CMK (cell line): ENCODE results near the gene PXMP2.
"Not testable (repeated sequence)": the region's sequence is repeated elsewhere in the genome, so short reads cannot be mapped to it uniquely, and the experiment has no call there.

Experiments
- DNase-seq: peaks from one replicate; pipeline ENCODE4 v3.0.0-alpha.2; 2010; ENCODE audit warnings: low read depth

PXMP2 gene

DNA sequence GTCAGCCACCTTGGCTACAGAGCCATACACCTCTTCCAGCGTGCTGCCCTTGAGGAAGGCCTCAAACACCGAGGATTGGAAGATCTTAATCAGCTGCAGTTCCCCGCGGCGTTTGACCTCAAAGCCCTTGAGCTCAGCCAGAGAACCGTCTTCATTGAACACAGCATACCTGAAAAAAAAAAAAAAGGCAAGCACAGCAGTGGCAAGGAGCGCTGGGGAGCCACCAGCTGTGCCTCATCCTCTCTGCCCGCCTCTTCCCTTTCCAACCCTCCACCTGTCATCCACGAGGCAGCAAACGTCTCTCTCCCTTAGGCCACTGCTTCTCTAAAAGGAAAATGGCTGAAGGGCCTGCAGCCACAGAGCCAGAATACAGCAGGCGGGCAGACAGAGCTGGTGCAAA lies 26.4 kb upstream of the PXMP2 start:
- DNase-seq: no peak

DNA sequence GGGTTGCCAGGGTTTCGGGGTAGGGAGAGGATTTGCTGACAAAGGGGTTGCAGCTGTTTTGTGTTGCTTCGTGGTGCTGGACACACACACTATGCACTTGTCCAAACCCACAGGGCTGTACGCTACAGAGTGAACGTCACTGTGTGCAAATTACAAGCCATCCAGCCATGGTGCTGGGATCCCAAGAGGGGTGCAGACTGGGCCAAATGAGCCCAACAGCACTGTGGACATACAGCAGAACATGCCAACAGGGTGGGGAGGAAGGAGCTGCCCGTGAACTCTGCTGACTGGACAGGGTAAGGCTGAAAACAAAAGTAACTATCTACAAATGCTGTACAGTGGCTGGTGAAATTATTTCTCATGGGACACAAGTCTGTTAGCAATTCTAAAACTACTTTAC lies 25.4 kb upstream of the PXMP2 start:
- no peak for DNase-seq

DNA sequence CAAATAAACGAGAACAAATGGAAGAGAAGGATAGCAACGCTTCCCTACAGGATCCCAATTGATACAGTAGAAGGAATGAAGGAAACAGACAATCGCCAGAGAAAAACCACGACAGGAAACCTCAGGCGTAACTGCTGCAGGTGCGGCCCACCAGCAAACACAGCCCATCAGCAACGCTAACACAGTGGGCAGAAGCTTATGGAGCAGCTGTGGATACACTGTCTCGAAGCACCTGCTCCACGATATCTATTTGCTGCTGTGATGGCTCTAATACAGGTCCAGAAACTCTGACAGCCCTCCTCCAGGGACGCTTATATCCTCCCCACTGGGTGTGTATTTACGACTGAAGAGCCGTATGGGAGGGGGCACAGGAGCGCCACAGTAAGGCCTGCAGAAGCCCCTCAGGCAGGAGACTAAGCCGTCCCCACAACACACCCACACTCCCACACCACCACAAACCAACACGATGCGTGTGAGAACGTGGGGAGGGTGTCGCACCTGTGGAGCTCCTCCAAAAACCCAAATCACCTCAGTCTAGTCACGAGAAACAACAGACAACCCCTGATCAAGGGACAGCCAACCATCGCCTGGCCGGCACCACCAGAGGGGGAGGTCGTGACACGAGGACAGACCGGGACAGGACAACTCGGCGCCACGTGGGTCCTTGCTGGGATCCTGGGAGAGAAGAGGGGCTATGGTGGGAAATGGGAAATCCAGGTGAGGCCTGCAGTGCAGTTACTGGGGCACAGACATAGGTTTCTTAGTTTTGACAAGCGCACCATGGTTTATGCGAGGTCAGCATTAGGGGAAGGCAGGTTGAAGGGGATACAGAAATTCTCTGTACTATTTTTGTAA lies 24.3 kb upstream of the PXMP2 start:
- DNase-seq: no peak

DNA sequence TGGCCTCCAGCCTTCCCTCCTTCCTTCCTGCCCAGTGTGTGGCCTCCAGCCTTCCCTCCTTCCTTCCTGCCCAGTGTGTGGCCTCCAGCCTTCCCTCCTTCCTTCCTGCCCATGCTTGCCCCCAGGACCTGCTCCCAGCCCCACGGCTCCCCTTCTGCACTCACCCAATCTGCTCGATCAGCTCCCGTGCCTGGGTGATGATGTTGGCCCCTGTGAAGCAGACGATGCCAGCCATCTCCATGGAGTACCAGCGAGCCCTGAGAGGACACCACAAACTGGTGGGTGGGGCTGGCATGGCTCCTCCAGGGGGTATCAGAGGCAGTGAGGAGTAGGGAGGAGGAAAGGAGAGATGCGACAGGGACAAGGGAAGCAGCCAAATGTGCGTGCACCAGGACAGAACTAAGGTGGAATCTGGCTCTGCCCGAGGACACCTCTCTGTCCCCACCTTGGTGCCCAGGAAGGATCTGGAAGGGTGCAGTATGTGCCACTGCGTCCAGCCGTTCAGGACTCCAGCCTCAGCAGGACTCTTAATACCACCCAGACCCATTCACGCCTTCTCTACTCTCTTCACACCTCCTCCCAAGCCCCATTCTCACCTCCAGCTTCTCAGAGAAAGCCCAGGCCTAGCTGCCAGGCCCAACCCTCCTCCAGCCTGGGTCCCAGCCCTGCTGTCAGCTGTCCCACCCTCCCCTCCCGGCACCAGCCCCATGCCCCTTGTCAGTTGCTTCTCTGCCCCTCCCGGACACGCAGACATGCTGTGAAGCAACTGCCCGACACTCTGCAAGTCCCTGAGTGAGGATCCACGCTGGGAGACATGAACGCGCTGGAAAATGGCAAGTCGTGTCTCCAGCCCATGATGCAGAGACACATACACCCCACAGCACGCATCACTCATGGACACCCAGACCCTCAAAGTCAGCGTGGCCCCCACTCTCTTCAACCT lies 22.9 kb upstream of the PXMP2 start:
- peak; percentile 45 for DNase-seq

DNA sequence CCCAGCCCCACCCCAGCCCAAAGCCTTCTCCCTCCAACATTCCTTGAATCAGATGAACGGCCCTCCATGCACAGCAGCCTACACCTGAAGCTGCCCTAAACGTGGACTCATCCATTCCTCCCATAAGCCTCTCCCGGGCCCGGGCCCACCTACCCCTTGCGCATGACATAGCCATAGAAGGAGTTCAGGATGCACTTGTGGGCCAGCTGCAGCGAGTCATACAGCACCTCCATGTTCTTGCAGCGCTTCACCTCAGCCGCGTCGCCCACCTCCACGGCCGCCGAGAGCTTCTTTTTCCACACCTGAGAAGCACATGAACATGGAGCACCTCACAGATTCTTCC lies 22.3 kb upstream of the PXMP2 start:
- no peak for DNase-seq

DNA sequence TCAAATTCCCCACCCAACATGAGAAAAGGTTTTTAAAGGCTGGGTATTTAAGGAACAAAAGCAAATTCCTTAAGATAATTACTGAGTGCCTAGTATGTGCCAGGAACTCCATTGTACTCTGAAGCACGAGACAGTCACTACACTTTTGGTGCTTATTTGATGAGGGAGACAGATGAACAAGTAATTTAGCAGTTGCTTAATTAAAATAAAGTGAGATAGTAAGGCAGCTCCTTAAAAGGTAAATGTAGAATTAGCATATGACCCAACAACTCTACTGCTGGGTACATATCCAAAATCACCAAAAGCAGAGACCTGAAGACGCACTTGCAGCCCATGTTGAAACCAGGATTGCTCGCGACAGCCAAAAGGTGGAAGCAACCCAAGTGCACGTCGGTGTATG lies 21.6 kb upstream of the PXMP2 start:
- DNase-seq: no peak

DNA sequence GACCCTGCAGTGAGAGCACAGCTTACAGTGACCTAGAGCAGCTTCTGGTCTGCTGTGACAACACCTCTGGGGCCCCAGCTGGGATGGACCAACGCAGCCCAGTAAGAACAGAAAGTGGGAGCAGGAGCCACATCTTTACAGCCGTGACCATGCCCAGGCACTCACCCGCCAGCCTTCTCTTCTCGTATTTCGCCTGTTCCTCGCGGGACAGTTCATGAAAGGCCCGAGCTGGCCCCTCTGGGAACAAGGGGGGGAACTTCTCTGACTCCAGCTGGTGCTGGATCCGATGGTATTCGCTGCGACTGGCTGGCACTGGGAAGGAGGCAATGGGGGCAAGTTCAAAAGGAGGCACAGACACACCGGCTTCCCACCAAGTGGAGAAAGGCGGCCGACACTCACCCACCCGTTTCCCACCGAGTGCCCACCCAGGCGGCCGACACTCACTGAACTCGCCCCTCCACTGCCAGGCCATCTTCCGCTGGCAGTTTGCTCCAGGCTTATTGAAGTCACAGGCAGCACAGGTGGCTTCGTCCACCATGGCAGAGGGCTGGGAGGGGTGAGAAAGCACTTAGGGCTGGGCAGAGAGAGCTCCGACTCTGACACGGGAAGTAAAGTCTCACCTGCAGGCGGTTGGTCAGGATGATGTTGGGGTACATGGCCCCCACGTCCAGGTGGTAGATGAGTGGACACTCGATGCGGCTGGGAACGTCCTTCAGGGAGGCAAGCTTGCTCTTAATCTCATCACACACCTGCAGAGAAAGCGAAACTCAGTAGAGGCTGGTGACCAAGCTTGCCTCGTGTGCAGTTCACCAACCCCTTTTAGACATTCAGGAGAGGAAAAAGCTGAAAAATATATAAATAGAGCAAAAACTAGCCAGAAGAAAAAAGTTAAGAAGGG lies 18.9 kb upstream of the PXMP2 start:
- no peak for DNase-seq

DNA sequence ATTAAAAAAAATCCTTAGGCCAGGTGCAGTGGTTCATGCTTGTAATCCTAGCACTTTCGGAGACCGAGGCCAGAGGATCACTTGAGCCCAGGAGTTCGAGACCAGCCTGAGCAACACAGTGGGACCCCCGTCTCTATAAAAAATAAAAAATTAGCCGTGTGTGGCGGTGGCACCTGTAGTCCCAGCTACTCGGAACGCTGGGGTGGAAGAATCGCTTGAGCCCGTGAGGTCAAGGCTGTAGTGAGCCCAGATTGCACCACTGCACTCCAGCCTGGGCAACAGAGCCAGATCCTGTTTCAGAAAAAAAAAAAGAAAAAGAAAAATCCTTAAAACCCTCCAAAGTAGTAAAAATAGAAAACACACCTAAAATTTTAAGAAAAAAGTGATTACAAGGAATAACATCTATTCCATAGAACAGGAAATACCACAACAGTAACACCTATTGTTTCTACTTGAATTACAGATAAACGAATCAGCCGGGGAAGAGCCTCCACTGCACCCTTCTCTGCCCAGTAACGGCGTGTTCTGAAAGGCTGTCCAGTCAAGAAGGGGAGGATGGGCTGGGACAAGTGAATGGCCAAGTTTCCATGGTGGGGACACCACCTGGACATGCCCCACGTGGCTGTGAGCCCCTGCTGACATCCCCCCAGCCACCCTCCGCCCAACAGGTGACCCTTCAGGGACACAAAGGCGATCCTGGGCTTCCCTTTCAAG lies 18.1 kb upstream of the PXMP2 start:
- no peak for DNase-seq

DNA sequence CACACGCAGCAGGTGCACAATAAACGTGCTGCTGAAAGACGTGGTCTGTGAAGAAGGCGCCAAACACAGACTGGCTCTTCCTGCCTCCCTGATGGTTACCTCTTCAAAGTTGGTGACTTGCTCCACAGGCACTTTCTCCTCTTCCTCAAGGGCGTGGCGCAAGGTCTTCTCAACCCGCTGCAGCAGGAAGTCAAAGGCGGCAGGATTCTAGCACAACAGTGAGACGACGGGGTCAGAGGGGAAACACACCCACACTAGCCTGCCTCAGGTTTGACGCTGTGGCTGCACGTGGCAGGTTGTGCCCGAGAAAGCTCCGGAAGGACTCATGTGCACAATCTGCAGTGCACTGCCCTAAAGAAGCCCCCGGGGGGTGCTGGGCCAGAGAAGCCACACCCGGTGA lies 15.3 kb upstream of the PXMP2 start:
- DNase-seq: no peak

DNA sequence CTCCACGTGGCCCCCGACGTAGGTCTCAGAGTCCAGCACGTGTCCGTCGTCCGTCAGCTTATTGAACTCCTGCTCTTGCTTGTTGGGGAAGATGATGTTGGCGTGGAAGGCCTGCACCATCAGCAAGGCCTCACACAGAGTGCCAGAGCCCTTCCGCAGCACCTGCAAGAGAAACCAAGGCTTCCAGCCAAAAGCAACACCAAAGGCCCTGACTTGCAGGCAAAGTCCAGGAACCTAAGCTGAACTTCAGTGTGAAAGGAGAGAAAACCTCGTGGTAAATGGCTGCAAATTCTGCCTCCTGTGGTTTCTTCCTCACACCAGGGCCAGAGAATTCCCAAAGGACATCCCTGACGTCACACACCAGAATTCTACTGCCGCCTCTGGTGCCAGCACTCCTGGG lies 14.7 kb upstream of the PXMP2 start:
- no peak for DNase-seq

DNA sequence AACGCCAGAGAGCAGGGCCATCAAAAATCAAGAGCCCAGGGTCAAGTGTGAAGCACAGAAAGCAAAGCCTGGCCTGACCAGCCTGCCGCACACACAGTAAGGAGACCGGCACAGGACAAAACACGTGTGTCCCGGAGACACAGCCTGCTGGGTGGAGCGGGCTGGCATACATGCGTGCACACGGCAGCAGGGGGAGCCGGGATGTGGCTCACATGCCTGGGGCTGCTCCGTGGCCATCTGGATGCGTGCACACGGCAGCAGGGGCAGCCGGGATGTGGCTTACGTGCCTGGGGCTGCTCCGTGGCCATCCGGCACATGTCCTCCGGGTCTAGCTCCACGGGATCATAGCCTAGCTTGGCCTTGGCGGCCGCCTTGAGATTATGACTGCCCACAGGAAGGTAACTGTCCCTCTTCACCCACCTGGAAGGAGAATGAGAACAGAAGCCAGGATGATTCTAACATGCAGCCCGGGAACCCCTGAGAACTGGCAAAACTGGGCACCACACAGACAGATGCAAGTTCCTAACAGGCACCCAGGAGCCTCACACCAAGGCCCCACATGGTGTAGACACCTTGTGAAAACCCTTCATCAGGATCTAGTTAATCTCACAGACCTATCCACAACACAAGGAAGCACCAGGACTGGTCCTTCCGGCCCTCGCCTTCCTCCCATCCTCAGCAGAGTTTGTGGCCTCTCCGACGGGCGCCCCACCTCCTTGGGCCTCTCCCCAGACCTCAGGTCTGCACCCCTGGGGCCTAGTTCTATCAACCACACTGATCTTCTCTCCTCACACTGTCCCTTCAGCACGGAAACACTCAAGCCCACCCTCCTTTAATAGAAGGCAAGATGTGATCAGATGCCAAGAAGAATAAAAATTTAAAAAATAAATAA lies 13.9 kb upstream of the PXMP2 start:
- no peak for DNase-seq

DNA sequence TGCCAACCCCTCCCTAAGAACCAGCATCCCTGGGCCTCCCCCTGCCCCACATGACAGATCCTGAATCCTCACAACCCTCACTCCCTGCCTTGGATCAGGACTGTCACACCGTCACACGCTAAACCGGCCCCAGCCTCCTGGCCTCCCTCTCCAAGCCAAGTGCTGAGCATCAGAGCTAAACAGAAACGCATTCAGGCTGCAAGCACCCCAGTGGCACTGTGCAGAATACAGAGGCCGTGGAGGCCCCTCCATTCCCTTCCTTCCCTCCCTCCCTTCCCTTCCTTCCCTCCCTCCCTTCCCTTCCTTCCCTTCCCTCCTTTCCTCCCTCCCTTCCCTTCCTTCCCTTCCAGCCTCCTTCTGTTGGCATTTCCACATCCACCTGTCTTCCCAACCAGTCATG lies 12.8 kb upstream of the PXMP2 start:
- DNase-seq: no peak

DNA sequence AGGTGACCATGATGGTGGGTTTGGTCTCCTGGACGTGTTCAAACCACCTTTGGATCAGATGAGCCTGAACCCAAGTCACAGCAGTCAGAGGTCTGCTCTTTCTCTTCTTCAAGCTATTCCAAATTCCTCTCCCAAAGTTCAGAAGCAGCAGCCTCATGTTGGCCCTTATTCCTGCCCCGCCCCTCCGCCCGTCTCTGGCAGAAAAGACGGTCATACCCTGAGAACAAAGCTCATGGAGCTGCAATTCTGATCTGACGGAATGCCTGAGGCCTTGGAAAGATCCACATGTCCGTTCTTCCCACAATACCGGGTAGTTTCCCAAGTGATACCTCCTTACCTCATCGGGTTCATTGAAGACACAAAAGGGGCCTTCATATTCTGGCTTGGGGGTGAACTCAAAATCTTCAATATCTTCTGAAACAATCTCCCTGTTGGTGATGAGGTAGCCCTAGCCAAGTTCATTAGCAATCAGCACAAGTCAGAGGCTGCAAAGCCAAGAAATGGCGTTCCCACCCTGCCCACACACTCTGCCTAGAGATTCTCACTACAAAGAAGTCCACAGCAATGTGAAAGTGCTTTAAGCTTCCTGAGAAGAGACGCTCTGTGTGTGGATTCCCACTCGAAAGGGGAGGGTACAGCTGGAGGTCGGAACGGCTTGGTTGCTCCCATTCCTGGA lies 11.5 kb upstream of the PXMP2 start:
- DNase-seq: no peak

DNA sequence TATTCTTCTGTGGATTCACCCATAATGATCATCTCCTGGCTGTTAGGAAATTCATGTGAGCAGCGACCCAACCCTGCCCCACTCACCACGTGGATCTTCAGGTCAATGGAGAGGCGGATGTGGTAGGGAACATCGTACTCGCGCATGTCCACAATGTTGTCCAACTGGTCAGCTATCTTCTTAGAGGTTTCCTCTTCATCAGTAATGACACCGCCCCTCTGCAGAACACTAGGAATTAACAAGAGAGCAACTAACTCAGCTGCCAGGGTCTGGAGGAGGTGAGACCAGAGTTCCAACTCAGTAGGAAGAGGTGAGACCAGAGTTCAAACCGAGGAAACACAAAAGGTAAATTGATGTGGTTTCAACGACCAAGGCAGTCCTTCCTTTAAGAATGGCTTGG lies 9.9 kb upstream of the PXMP2 start:
- DNase-seq: no peak

DNA sequence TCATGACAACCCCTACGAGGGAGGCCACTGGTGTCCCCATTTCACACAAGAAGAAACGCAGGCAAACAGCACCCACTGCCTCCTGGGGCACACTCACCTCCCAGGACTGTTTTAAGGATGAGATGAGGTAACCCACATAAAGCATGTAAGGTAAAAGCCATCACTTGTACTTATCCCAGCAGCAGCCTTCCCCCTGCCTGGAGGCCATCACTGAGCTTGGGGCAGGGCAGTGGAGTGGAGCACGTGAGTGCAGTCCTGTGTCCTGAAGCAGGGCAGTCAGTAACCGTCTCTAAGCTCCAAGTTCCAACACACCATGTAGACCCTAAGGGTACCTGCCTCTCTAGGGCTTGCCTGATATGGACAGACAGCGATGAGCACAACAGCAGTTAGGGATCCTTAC lies 2.0 kb upstream of the PXMP2 start:
- no peak for DNase-seq

DNA sequence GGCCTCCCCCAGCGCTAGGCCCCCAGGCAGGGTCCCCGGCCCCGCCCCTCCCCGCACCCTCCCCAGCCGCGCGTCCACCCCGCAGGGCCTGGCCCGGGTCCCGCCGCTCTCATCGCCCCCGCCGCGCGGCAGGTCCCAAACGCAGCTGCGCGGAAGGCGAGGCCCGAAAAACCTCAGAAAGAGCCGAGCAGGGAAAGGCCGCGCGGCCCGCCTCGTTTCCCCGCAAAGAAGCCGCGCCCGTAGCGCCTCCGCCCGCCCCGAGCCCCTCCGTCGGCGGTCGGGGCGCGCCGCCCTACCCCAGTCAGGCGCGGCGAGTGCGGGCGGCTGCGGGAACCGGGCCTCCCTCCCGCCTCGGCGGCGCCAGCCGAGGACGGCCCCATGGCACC lies 569 bp upstream of the PXMP2 start:
- DNase-seq: no peak

DNA sequence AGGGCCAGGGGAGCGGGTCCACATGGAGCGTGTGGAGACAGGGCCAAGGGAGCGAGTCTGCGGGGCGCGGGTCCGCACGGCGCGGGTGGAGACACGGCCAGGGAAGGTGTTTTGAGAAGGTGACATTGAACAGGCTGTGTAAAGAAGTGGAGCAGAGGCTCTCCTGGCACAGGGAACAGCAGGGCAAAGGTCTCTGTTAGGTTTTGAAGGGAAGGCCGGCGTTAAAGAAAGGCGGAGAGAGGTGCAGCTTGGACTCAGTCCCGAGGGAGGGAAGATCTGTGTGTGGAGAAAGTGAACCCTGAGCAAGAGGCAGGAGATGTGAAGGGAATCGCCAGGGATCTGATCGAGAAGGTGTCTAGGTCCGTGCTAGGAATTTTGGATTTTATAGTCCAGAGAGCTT lies 1.8 kb downstream of the PXMP2 start:
- no peak for DNase-seq

DNA sequence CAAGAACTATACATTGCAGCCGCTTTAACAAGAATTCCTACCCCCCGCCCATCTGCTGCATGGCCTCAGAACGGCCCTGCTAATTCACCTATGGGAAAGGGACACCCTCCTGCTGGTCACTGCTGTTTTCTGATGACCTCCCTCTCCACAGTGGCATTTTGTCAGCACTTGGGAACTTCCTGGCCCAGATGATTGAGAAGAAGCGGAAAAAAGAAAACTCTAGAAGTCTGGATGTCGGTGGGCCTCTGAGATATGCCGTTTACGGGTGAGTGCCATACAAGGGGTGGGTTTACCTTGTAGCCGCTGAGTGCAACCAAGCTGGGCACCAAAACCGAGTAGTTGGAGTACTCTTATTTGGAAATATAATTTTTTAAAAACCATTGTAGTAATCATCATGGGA lies 2.7 kb downstream of the PXMP2 start:
- no peak for DNase-seq

DNA sequence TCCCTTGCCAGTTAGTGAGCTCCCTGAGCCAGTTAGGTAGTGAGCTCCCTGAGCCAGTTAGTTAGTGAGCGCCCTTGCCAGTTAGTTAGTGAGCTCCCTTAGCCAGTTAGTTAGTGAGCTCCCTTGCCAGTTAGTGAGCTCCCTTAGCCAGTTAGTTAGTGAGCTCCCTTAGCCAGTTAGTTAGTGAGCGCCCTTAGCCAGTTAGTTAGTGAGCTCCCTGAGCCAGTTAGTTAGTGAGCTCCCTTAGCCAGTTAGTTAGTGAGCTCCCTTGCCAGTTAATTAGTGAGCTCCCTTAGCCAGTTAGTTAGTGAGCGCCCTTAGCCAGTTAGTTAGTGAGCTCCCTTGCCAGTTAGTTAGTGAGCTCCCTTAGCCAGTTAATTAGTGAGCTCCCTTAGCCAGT lies 4.6 kb downstream of the PXMP2 start:
- not testable (repeated sequence) for DNase-seq

DNA sequence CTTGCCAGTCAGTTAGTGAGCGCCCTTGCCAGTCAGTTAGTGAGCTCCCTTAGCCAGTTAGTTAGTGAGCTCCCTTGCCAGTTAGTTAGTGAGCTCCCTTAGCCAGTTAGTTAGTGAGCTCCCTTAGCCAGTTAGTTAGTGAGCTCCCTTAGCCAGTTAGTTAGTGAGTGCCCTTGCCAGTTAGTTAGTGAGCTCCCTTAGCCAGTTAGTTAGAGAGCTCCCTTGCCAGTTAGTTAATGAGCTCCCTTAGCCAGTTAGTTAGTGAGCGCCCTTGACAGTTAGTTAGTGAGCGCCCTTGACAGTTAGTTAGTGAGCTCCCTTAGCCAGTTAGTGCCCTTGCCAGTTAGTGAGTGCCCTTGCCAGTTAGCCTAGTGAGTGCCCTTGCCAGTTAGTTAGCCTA lies 7.5 kb downstream of the PXMP2 start:
- not testable (repeated sequence) for DNase-seq
